HUES64 (cell line): ENCODE results near the gene DRGX.

Experiments
- H3K27ac ChIP-seq: 2 replicates; pipeline ENCODE4 v1.7.0; 2013; ENCODE audit warnings: low read depth, low read length, inconsistent platforms
- H3K27me3 ChIP-seq: 2 replicates; pipeline ENCODE4 v1.6.1; 2013; ENCODE audit warnings: mild to moderate bottlenecking, low read length; ENCODE audit not compliant: insufficient read depth
- H3K36me3 ChIP-seq: 2 replicates; pipeline ENCODE4 v1.6.1; 2013; ENCODE audit warnings: mild to moderate bottlenecking, low read length; ENCODE audit not compliant: insufficient read depth
- H3K4me1 ChIP-seq: 2 replicates; pipeline ENCODE4 v1.6.1; 2013; ENCODE audit warnings: mild to moderate bottlenecking, low read length, moderate library complexity; ENCODE audit not compliant: insufficient read depth
- H3K4me3 ChIP-seq: 2 replicates; pipeline ENCODE4 v1.5.1; 2013; ENCODE audit warnings: mild to moderate bottlenecking, low read length, moderate library complexity
- H3K9ac ChIP-seq: 2 replicates; pipeline ENCODE4 v1.6.1; 2013; ENCODE audit warnings: mild to moderate bottlenecking, low read depth, low read length
- H3K9me3 ChIP-seq: 2 replicates; pipeline ENCODE4 v1.6.1; 2013; ENCODE audit warnings: low read depth, low read length; ENCODE audit not compliant: insufficient read depth
- WGBS: fragments of 150-250, 120-280 bp; methylation state at CpG from one replicate; pipeline ENCODE4 v1.1.7; 2013; ENCODE audit warnings: missing lambda C conversion rate; 5-methylcytosine and 5-hydroxymethylcytosine counted together

Gene DRGX

DNA sequence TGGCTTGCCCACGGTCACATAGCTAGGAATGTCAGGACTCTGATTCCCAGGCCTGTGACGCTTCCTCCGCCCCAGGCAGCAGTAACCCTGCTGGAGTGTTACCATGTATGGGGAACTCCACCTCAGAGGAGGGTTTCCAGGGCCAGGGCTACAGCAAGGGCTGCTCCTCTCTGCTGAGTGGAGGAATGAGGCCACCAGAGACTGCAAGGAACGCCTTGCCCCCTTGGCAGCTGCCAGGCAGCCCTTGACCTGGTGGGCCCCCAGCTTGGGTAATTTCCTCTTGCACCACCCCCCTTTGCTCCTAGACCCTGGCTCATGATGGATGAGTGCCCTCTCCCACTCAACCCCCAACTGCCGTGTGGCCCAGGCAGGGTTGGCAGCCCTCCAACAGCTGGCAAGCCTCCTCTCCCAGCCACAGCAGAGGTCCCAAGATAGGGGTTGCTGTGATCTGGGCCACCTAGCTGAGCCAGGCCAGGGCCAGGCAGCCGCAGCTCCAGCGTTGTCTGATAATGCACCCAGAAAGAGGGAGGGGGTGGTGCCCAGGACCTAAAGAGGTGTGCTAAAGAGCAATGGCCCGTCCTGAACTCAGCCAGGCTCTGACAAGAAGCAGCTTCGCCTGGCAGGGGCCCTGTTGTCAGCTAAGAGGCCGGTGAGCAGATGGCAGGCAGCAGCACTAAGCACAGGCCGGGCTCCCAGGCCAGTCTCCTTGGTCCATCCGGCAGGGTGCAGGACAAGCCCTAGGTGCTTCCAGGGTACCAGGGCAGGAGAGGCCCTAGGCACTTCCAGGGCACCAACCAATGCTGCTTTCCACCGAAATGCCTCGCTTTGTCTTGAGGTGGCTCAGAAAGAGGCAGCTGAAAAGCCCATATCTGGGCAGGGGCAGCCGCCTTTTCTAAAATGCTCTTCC, 35.4 kb downstream of the DRGX start:
- H3K36me3 ChIP-seq, result no peaks in the 10 kb centered on the region
- 79% methylated on average over 15 of the region's 15 CpGs for WGBS
- peaks cover 6% of the 10 kb centered on the region; the same call in 1 of the 2 replicates for H3K4me1 ChIP-seq
- no peaks in the 10 kb centered on the region for H3K27me3 ChIP-seq
- no peak overlapping the region for H3K4me3 ChIP-seq
- no peaks in the 10 kb centered on the region for H3K9me3 ChIP-seq
- H3K27ac ChIP-seq, result no peak overlapping the region
- H3K9ac ChIP-seq, result no peak overlapping the region

DNA sequence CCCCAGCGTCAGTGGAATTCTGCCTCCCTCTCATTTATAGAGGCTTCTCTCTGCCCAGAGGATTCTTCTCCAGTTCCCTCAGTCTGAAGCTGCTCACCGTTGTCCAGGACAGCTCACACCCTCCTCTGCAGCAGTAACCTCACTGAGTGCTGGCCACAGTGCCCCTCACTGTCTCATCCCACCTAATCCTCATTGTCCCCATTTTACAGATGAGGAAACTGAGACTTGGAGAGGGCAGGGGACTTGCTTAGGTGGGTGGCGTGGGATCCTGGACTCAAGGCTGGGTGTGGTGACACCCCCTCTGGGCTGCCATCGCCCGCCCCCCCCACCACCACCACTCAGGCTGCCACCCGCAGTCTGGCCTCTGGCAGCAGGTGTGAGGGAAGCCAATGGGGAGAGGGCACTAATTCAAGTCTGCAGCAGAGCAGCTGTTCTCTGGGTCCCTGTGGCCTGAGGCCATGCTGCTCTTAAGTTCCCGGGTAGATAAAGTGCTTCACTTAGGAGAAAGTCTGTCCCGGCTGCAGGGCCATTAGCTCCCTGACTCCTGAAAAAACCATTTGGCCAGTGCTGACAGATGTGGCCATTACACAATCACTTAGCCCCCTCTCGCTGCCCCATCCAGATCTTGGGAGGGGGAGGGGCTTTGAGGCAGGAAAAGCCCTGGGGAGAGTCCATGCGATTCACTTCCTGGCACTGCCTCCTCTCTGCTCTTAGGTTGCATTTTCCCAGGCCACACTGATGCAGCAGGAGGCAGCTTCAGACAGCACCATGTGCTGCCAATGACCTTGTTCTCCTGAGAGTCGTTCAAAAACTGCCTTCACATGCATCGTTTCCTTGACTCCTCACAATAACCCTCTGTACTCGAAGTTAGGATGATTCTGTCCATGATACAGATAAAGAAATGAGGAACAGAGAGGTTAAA, 36.3 kb downstream of the DRGX start:
- WGBS, result 65% methylated on average over 11 of the region's 13 CpGs
- Histone ChIP-seq H3K4me3 (no peak overlapping the region), H3K9me3 (no peaks in the 10 kb centered on the region), H3K9ac (no peak overlapping the region), H3K27me3 (no peaks in the 10 kb centered on the region), H3K36me3 (no peaks in the 10 kb centered on the region), H3K4me1 (peaks cover 6% of the 10 kb centered on the region; the same call in 1 of the 2 replicates), H3K27ac (no peak overlapping the region; the same call in 1 of the 2 replicates)

DNA sequence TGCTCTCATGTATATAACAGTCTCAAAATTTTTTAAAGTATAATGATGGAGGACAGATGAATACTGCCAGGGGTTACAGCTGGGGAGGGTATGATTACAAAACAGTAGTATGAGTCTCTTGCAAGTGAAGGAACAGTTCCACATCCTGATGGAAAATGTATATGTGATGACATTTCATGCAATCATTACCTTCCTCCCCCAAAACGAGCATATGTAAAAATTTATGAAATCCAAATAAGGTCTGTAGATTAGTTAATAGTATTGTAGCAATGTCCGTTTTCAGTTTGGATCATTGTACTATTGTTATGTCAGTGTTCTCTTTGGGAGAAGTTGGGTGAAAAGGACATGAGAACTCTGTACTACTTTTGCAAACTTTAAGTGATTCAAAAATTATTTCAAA, 38.0 kb downstream of the DRGX start:
- Histone ChIP-seq H3K9ac (no peak overlapping the region), H3K9me3 (no peaks in the 10 kb centered on the region), H3K36me3 (no peaks in the 10 kb centered on the region), H3K4me3 (no peak overlapping the region), H3K4me1 (peaks cover 6% of the 10 kb centered on the region; the same call in 1 of the 2 replicates), H3K27ac (no peak overlapping the region), H3K27me3 (no peaks in the 10 kb centered on the region)
- WGBS, result 91% methylated on average over 2 of the region's 2 CpGs

DNA sequence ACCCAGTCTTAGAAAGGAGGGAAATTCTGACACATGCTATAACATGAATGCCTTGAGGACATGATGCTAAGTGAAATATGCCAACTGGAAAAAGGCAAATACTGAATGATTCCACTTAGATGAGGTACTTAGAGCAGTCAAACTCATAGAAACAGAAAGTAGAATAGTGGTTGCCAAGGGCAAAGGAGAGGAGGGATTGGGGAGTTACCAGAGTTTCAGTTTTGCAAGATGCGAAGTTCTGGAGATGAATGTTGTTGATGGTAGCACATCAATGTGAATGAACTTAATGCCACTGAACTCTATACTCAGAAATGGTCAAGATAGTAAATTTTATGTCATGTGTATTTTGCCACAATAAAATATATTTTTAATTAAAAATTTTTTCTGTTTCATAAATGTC, 38.9 kb downstream of the DRGX start:
- WGBS, result 93% methylated on average over 1 of the region's 1 CpG
- no peak overlapping the region for H3K4me3 ChIP-seq
- H3K27me3 ChIP-seq, result no peaks in the 10 kb centered on the region
- H3K9ac ChIP-seq, result no peak overlapping the region
- no peaks in the 10 kb centered on the region for H3K9me3 ChIP-seq
- no peaks in the 10 kb centered on the region for H3K36me3 ChIP-seq
- peaks cover 6% of the 10 kb centered on the region; the same call in 1 of the 2 replicates for H3K4me1 ChIP-seq
- no peak overlapping the region for H3K27ac ChIP-seq

DNA sequence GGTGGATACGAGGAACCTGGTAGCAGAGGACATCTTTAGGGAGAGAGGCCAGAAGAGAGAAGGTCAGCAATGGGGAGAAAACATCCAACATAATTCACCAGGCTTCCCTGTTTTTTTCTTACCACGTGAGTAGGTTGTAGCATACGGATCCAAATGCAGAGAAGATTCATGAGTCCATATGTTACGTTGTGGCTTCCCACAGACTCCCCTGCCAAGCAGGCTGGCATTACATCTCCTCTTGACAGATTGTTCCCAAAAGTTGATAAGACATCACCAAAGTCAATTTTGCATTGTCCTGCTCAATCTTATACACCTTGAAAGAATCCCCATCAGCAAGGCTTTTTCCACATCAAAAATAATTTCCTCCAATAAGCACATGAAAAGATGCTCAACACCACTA, 39.7 kb downstream of the DRGX start:
- no peak overlapping the region for H3K9ac ChIP-seq
- H3K36me3 ChIP-seq, result no peaks in the 10 kb centered on the region
- H3K4me1 ChIP-seq, result peaks cover 6% of the 10 kb centered on the region; the same call in 1 of the 2 replicates
- no peak overlapping the region for H3K27ac ChIP-seq
- WGBS, result 95% methylated on average over 4 of the region's 4 CpGs
- H3K4me3 ChIP-seq, result no peak overlapping the region
- H3K27me3 ChIP-seq, result no peaks in the 10 kb centered on the region
- no peaks in the 10 kb centered on the region for H3K9me3 ChIP-seq

DNA sequence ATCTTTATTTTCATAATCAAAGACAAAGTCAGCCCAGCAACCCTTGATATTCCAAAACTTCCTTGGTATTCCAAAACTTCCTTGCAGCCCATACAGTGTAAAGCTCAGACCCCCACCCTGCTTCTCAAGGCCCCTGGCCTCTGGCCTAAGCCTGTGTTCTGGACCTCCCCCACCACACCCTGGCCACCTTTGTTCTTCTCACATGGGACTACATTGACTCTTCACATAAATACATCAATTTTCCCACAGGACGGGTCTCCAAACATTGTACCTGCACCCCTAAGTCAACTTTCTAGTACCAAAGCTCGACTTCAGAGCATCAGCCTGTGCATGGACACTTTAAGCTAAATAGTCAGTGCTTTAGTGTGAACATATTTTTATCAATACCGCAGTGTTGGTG, 40.7 kb downstream of the DRGX start:
- no peaks in the 10 kb centered on the region for H3K27me3 ChIP-seq
- 0 out of 2 replicates have a peak, but pooled peaks cover 3% of the 10 kb centered on the region for H3K9me3 ChIP-seq
- no peak overlapping the region for H3K27ac ChIP-seq
- 91% methylated on average over 2 of the region's 3 CpGs for WGBS
- no peaks in the 10 kb centered on the region for H3K36me3 ChIP-seq
- H3K4me3 ChIP-seq, result no peak overlapping the region
- H3K9ac ChIP-seq, result no peak overlapping the region
- peaks cover 4% of the 10 kb centered on the region; the same call in 1 of the 2 replicates for H3K4me1 ChIP-seq

DNA sequence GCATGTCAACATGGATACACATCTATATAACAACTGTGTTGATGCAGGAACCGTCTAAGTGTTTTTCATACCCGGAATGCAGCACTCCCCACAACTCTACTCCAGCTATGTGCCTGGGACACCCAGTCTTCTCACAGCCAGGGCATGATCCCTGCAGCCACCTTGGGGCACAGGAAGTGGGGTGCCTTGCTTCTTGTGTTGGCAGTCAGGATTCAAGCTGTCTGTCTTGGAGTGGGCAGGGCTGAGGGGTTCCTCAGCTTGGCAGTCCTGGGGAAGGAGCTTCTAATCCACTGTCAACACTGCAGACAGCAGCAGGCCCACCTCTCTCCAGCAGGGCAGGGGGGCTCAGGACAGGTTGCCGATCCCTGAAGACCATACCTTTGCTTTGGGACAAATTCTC, 41.3 kb downstream of the DRGX start:
- H3K9ac ChIP-seq, result no peak overlapping the region
- H3K9me3 ChIP-seq, result 0 out of 2 replicates have a peak, but pooled peaks cover 3% of the 10 kb centered on the region
- H3K27ac ChIP-seq, result no peak overlapping the region
- H3K4me1 ChIP-seq, result no peaks in the 10 kb centered on the region
- no peaks in the 10 kb centered on the region for H3K27me3 ChIP-seq
- H3K4me3 ChIP-seq, result no peak overlapping the region
- no peaks in the 10 kb centered on the region for H3K36me3 ChIP-seq
- 91% methylated on average over 3 of the region's 3 CpGs for WGBS

DNA sequence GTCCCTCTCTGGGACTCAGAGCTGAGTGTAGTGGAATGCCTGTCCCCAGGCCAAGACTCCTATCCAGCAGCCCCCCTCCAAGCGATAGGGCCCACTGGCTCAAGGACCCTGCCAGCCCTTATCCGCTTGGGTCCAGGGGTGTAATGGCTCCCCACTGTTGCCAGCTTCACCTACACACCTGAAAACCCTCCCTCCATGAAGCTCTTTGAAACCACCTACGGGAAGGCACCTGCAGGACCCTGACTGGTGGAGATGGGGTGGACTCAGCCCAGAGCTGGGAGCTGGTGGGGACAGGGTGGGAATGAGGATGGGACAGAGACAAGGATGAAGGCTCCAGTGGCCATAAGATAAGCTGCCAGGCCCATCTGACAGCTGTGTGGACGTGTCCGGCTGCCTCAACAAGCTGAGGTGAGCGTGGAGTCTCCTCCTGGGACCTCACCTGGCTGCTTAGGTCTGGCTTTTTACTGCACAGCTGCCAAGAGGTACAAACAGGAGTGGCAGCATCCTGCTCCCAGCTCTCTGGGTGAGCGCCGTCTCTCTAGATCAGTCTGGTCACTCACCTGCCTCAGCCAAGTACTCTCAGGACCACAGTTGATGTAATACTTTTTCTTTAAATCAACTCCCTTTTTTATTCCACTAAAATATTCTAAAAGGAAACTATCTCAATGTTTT, 41.9 kb downstream of the DRGX start:
- Histone ChIP-seq H3K27ac (no peak overlapping the region), H3K4me3 (no peak overlapping the region), H3K9ac (no peak overlapping the region), H3K4me1 (no peaks in the 10 kb centered on the region), H3K36me3 (no peaks in the 10 kb centered on the region), H3K9me3 (0 out of 2 replicates have a peak, but pooled peaks cover 3% of the 10 kb centered on the region), H3K27me3 (no peaks in the 10 kb centered on the region)
- 96% methylated on average over 8 of the region's 8 CpGs for WGBS

DNA sequence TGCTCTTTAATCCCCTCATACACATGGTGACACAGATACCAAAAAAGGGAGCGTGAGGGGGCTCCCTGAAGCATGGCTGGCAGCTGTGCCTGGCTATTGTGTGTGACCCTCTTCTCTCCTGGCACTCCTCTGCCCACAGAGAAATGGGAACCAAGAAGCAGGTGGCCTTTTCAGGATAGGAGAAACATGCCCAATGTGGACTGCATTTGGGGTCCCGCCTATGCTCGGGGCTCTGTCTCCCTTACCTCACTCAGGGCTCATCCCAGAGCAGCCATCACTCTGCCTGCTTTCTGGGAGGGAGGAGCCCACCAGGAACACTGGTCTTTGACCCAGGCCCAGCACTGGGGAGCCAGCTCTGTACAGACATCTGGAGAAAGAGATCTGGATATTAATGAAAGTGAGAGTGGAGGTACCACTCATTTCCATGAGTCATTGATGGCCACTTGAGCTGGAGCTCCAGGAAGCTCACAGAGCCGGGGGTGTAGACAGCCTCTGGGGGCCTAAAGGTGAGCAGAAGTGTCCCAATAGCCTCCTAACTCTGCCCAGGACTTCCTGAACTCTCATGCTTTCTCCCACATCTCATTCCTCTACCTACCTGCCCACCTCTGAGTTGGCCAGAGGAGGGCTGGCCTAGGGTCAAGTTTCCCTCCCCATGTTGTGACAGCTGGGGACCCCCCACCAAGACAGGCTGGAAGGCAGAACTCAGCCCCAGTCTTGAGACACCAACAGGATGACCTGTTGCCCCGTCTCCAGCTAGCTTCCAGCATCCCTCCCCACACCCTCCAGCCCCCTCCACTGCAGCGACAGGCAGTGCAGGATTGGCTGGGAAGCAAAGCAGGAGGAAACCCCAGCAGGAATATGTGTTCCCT, 42.6 kb downstream of the DRGX start:
- Histone ChIP-seq H3K27ac (no peak overlapping the region), H3K9ac (no peak overlapping the region), H3K9me3 (0 out of 2 replicates have a peak, but pooled peaks cover 3% of the 10 kb centered on the region), H3K36me3 (no peaks in the 10 kb centered on the region), H3K4me1 (no peaks in the 10 kb centered on the region), H3K4me3 (no peak overlapping the region), H3K27me3 (no peaks in the 10 kb centered on the region)
- 86% methylated on average over 6 of the region's 6 CpGs for WGBS

DNA sequence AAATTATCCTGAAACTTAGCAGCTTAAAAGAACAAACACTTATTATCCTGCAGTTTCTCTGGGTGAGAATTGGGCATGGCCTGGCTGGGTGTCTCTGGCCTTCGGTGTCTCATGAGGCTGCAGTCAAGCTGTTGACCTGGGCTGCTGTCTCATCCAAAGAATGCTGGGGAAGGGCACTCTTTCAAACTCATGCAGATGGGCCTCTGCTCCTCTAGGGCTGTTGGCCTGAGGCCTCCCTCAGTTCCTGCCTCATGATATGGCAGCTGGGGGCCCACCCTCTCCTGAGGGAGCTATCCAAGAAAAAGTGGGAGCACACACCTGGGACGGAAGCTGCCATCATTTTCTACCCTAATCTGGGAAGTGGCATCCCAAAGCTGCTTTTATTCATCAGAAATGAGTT, 43.6 kb downstream of the DRGX start:
- 94% methylated on average over 2 of the region's 2 CpGs for WGBS
- H3K9ac ChIP-seq, result no peak overlapping the region
- no peaks in the 10 kb centered on the region for H3K36me3 ChIP-seq
- H3K27me3 ChIP-seq, result no peaks in the 10 kb centered on the region
- 0 out of 2 replicates have a peak, but pooled peaks cover 3% of the 10 kb centered on the region for H3K9me3 ChIP-seq
- no peak overlapping the region for H3K27ac ChIP-seq
- H3K4me1 ChIP-seq, result no peaks in the 10 kb centered on the region
- no peak overlapping the region for H3K4me3 ChIP-seq
